CD1c-positive myeloid dendritic cell (primary cell): ENCODE results near the gene PAPOLA.

Experiments
- DNase-seq: peaks from one replicate; pipeline ENCODE4 v3.0.0-alpha.2; 2016; ENCODE audit errors: extremely low spot score

Gene PAPOLA

GRCh38 chr14:96586056-96586455 is 83.9 kb downstream of the PAPOLA start:
- no peak for DNase-seq

GRCh38 chr14:96586921-96587822 is 85.0 kb downstream of the PAPOLA start:
- DNase-seq = no peak

GRCh38 chr14:96587823-96588385 is 85.7 kb downstream of the PAPOLA start:
- no peak for DNase-seq

- DNase-seq = no peak
Measured at GRCh38 chr14:96588410-96589257, 86.5 kb downstream of the PAPOLA start.

- DNase-seq = no peak
Measured at GRCh38 chr14:96589577-96589976, 87.4 kb downstream of the PAPOLA start.

- DNase-seq = no peak
Measured at GRCh38 chr14:96590190-96590864, 88.1 kb downstream of the PAPOLA start.

GRCh38 chr14:96592591-96593386 is 90.6 kb downstream of the PAPOLA start:
- peak; percentile 38 for DNase-seq

GRCh38 chr14:96594961-96595360 is 92.8 kb downstream of the PAPOLA start:
- no peak for DNase-seq

GRCh38 chr14:96597680-96598079 is 95.5 kb downstream of the PAPOLA start:
- DNase-seq = no peak

- no peak for DNase-seq
Measured at GRCh38 chr14:96598332-96598928, 96.2 kb downstream of the PAPOLA start.

GRCh38 chr14:96599076-96599475 is 96.9 kb downstream of the PAPOLA start:
- DNase-seq = no peak

GRCh38 chr14:96602186-96602585 is 100.0 kb downstream of the PAPOLA start:
- DNase-seq = no peak

- no peak for DNase-seq
Measured at GRCh38 chr14:96603350-96604255, 101.4 kb downstream of the PAPOLA start.

- no peak for DNase-seq
Measured at GRCh38 chr14:96614481-96614881, 112.3 kb downstream of the PAPOLA start.

- DNase-seq = no peak
Measured at GRCh38 chr14:96616161-96616721, 114.1 kb downstream of the PAPOLA start.
